HCT116 (cell line): ENCODE data around the gene SYCP2. TPM values are rescaled to one million over a fixed set of nuclear protein-coding genes. Genes with fewer than 3 reads are reported as not detected.

Experiments used
- ATAC-seq: fragments of 200-7000 bp; cut with Tn5 transposase; 2 replicates; pipeline ENCODE4 v1.9.1; 2020; ENCODE audit warnings: mild to moderate bottlenecking, moderate library complexity
- BruUV-seq: library from RNA; stranded (reverse); fragments of 400-500 nt; replicated peaks from 2 replicates; lab custom pipeline; 2021; lab: Mats Ljungman, UMichigan
- CTCF ChIA-PET: fragments of 300-600 bp; sonication (Branson Sonifier 250); formaldehyde crosslinking; loops from one replicate; lab custom pipeline; 2021; ENCODE audit warnings: antibody characterized with exemption; lab: Charles Lee
- POLR2A ChIA-PET: fragments of 300-600, 350-600 bp; sonication (Branson Sonifier 250); formaldehyde crosslinking; loops from one replicate; lab custom pipeline; 2021; ENCODE audit warnings: antibody characterized with exemption; lab: Charles Lee
- RAD21 ChIA-PET, 2 experiments: fragments of 300-600 bp; sonication (Branson Sonifier 250); formaldehyde crosslinking; loops; one replicate each; lab custom pipeline; 2023; ENCODE audit warnings: low total read pairs in 2 of 2; ENCODE audit not compliant: uncharacterized antibody in 2 of 2, unreplicated experiment in 2 of 2, low non-redundant PET in 1 of 2; lab: Charles Lee
- DNase-seq: peaks from one replicate; pipeline ENCODE4 v3.0.0-alpha.2; 2010; ENCODE audit warnings: low read depth, low spot score
- H2AFZ ChIP-seq: fragments of 200-600 bp; shearing (Covaris generic), sonication (generic); 2 replicates; pipeline ENCODE4 v1.6.1; 2017; ENCODE audit warnings: low read depth, mixed run types, mixed read lengths, antibody characterized with exemption, low read length; ENCODE audit not compliant: poor library complexity, severe bottlenecking
- H3K27ac ChIP-seq: 2 replicates; pipeline ENCODE4 v1.5.1; 2012; ENCODE audit warnings: low read depth, low read length
- H3K27me3 ChIP-seq: fragments of 200-600 bp; sonication (generic); 2 replicates; pipeline ENCODE4 v1.6.1; 2016; ENCODE audit warnings: mixed run types, low read length, mixed read lengths; ENCODE audit not compliant: insufficient read depth
- H3K36me3 ChIP-seq, 2 experiments: fragments of 200-500 bp in 1 of 2; fragments of 200-600 bp in 1 of 2; sonication (Bioruptor generic) in 1 of 2; sonication (generic) in 1 of 2; 2 replicates each; pipeline versions ENCODE4 v1.5.1 to v1.6.1; 2014 to 2016; ENCODE audit warnings: low read length in 2 of 2, inconsistent platforms in 1 of 2, mixed read lengths in 1 of 2, mixed run types in 1 of 2; ENCODE audit not compliant: insufficient read depth in 2 of 2, control insufficient read depth in 1 of 2
- H3K4me1 ChIP-seq, 2 experiments: fragments of 200-600 bp in 1 of 2; sonication (generic) in 1 of 2; 2 replicates each; pipeline versions ENCODE4 v1.5.1 to v1.6.1; 2012 to 2017; ENCODE audit warnings: low read length in 2 of 2, inconsistent platforms in 1 of 2, mild to moderate bottlenecking in 1 of 2, mixed read lengths in 1 of 2, mixed run types in 1 of 2, moderate library complexity in 1 of 2; ENCODE audit not compliant: insufficient read depth in 2 of 2, control insufficient read depth in 1 of 2
- H3K4me2 ChIP-seq: fragments of 200-600 bp; sonication (generic); 2 replicates; pipeline ENCODE4 v1.6.1; 2017; ENCODE audit warnings: mixed run types, low read length, mixed read lengths
- H3K4me3 ChIP-seq, 2 experiments: fragments of 200-600 bp in 1 of 2; sonication (generic) in 1 of 2; replicated peaks in 1 of 2; 2 replicates each; pipeline ENCODE4 v1.5.1; 2011 to 2016; ENCODE audit warnings: low read length in 2 of 2, control low read depth in 1 of 2, low read depth in 1 of 2, mild to moderate bottlenecking in 1 of 2, mixed read lengths in 1 of 2, mixed run types in 1 of 2
- H3K79me2 ChIP-seq: fragments of 200-600 bp; sonication (generic); 2 replicates; pipeline ENCODE4 v1.6.1; 2017; ENCODE audit warnings: mild to moderate bottlenecking, mixed run types, low read length, moderate library complexity, mixed read lengths; ENCODE audit not compliant: insufficient read depth
- H3K9ac ChIP-seq: fragments of 200-600 bp; sonication (generic); 2 replicates; pipeline ENCODE4 v1.6.1; 2016; ENCODE audit warnings: low read length, mixed read lengths
- H3K9me2 ChIP-seq: fragments of 200-600 bp; sonication (generic), shearing (Covaris generic); 2 replicates; pipeline ENCODE4 v1.6.1; 2017; ENCODE audit warnings: mixed run types, mild to moderate bottlenecking, moderate library complexity; ENCODE audit not compliant: insufficient read depth
- H3K9me3 ChIP-seq, 2 experiments: fragments of 200-500 bp in 1 of 2; fragments of 200-600 bp in 1 of 2; sonication (Bioruptor generic) in 1 of 2; sonication (generic) in 1 of 2; 2 replicates each; pipeline ENCODE4 v1.6.1; 2014 to 2017; ENCODE audit warnings: low read length in 2 of 2, mixed read lengths in 2 of 2, inconsistent platforms in 1 of 2, low read depth in 1 of 2, mild to moderate bottlenecking in 1 of 2, mixed run types in 1 of 2, moderate library complexity in 1 of 2; ENCODE audit not compliant: control insufficient read depth in 1 of 2, insufficient read depth in 1 of 2
- H4K20me1 ChIP-seq: fragments of 200-600 bp; sonication (generic), shearing (Covaris generic); 2 replicates; pipeline ENCODE4 v1.6.1; 2017; ENCODE audit warnings: mixed run types, mild to moderate bottlenecking, moderate library complexity; ENCODE audit not compliant: insufficient read depth
- CBX3 ChIP-seq: IDR thresholded peaks from 2 replicates; pipeline ENCODE4 v1.6.1; 2012; ENCODE audit warnings: low read depth
- CEBPB ChIP-seq: IDR thresholded peaks from 2 replicates; pipeline ENCODE4 v1.6.1; 2012; ENCODE audit warnings: low read depth
- CTCF ChIP-seq, 3 experiments: fragments of 200-600 bp in 1 of 3; sonication (generic) in 1 of 3; IDR thresholded peaks in 2 of 3; conservative IDR thresholded peaks in 1 of 3; 2 replicates each; pipeline ENCODE4 v1.5.1; 2012 to 2017; ENCODE audit warnings: low read depth in 2 of 3, low read length in 2 of 3, antibody characterized with exemption in 1 of 3, borderline replicate concordance in 1 of 3, control low read depth in 1 of 3, mild to moderate bottlenecking in 1 of 3, mixed read lengths in 1 of 3, mixed run types in 1 of 3, moderate library complexity in 1 of 3; ENCODE audit not compliant: insufficient read depth in 1 of 3
- ELF1 ChIP-seq: IDR thresholded peaks from 2 replicates; pipeline ENCODE4 v1.6.1; 2012; ENCODE audit warnings: low read depth, borderline replicate concordance
- EZH2 ChIP-seq: fragments of 200-600 bp; sonication (generic); IDR thresholded peaks from 2 replicates; pipeline ENCODE4 v1.6.1; 2017; ENCODE audit warnings: antibody characterized with exemption, mixed run types
- EZH2phosphoT487 ChIP-seq: fragments of 200-600 bp; IDR thresholded peaks from 2 replicates; pipeline ENCODE4 v1.6.1; 2018; ENCODE audit warnings: antibody characterized with exemption, borderline replicate concordance
- FOSL1 ChIP-seq: IDR thresholded peaks from 2 replicates; pipeline ENCODE4 v1.6.1; 2012; ENCODE audit warnings: low read depth
- JUND ChIP-seq: IDR thresholded peaks from 2 replicates; pipeline ENCODE4 v1.6.1; 2012
- POLR2A ChIP-seq: IDR thresholded peaks from 2 replicates; pipeline ENCODE4 v1.7.0; 2011; ENCODE audit warnings: borderline replicate concordance; ENCODE audit not compliant: insufficient read depth, insufficient read length; ENCODE audit errors: extremely low read depth
- POLR2AphosphoS5 ChIP-seq: IDR thresholded peaks from 2 replicates; pipeline ENCODE4 v1.6.1; 2011; ENCODE audit warnings: mild to moderate bottlenecking, low read depth, low read length, moderate library complexity
- RAD21 ChIP-seq: IDR thresholded peaks from 2 replicates; pipeline ENCODE4 v1.6.1; 2012; ENCODE audit warnings: low read depth, mild to moderate bottlenecking
- REST ChIP-seq: IDR thresholded peaks from 2 replicates; pipeline ENCODE4 v1.6.1; 2012; ENCODE audit warnings: low read depth
- SIN3A ChIP-seq: IDR thresholded peaks from 2 replicates; pipeline ENCODE4 v1.6.1; 2012; ENCODE audit warnings: low read depth
- SP1 ChIP-seq: IDR thresholded peaks from 2 replicates; pipeline ENCODE4 v1.6.1; 2012; ENCODE audit warnings: low read depth
- SRF ChIP-seq: IDR thresholded peaks from 2 replicates; pipeline ENCODE4 v1.6.1; 2012; ENCODE audit warnings: low read depth
- TCF7L2 ChIP-seq: IDR thresholded peaks from 2 replicates; pipeline ENCODE4 v1.7.0; 2011; ENCODE audit warnings: borderline replicate concordance, inconsistent platforms; ENCODE audit not compliant: insufficient read depth, insufficient read length; ENCODE audit errors: extremely low read depth
- YY1 ChIP-seq: IDR thresholded peaks from 2 replicates; pipeline ENCODE4 v1.6.1; 2011; ENCODE audit warnings: low read length, low read depth, moderate library complexity, mild to moderate bottlenecking; ENCODE audit not compliant: insufficient replicate concordance; ENCODE audit errors: extremely low read depth
- ZFX ChIP-seq: fragments of 450-650 bp; IDR thresholded peaks from 2 replicates; pipeline ENCODE4 v1.6.1; 2017
- ZNF274 ChIP-seq: fragments of 200-500 bp; sonication (Bioruptor generic); IDR thresholded peaks from 2 replicates; pipeline ENCODE4 v1.6.1; 2014; ENCODE audit warnings: mild to moderate bottlenecking, low read depth, low read length, inconsistent platforms
- intact Hi-C: fragments of 100-400 bp; cut with micrococcal nuclease; formaldehyde crosslinking; loops from 2 replicates; pipeline ENCODE4 v1.10.0; 2022
- total RNA-seq: library from RNA; stranded (reverse); gene quantifications from one replicate; pipeline ENCODE4 v1.2.1, GENCODE V29; 2021; ENCODE audit not compliant: unreplicated experiment
- TF ChIP-seq, protein P1 (sequence below): IDR thresholded peaks from 2 replicates; pipeline ENCODE4 v1.6.1; 2012

Gene SYCP2
- total RNA-seq, 1 experiment from 2014 or later: 0.59 TPM

DNA sequence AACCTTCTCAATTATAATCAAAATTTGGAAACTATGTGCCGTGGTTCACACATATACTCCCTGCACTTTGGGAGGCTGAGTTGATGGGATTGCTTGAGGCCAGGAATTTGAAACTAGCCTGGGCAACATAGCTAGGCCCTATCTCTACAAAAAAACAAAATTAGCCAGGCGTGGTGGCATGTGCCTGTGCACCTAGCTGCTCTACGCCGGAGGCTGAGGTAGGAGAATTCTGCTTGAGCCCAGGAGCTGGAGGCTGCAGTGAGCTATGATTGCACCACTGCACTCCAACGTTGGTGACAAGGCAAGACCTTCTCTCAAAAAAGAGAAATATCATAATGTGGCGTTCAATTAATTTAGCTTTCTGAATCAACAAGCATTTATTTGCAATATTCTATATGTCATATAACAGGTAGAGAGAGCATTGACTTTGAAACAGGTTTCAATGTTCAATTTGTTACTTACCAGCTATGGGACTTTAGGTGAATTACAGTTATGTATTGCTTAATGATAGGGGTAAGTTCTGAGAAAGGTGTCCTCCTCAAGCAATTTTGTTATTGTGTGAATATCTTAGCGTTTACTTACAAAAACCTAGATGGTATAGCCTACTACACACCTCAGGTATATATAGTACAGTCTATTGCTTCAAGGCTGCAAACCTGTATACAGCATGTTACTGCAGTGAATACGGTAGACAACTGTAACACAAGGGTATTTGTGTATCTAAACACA lies 2.2 kb upstream of the SYCP2 start:
- no peaks in the 10 kb centered on the region for H3K36me3 ChIP-seq
- TF ChIP-seq EZH2phosphoT487: no peak
- TF ChIP-seq, protein P1, sequence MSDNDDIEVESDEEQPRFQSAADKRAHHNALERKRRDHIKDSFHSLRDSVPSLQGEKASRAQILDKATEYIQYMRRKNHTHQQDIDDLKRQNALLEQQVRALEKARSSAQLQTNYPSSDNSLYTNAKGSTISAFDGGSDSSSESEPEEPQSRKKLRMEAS: no peak
- no peak for TF ChIP-seq CEBPB
- TF ChIP-seq ZNF274: no peak
- TF ChIP-seq CTCF (IDR thresholded peaks at IDR 0.05 in 2 of 3, conservative IDR thresholded peaks at IDR 0.05 in 1 of 3; ENCODE audit: borderline replicate concordance in 1 of 3, insufficient read depth in 1 of 3, low read depth in 2 of 3, low read length in 2 of 3): no peak
- no peak for TF ChIP-seq EZH2
- no peak for TF ChIP-seq FOSL1
- TF ChIP-seq RAD21: no peak
- TF ChIP-seq CBX3: no peak
- TF ChIP-seq ELF1: no peak
- TF ChIP-seq REST: no peak
- no peak for TF ChIP-seq POLR2AphosphoS5
- TF ChIP-seq JUND: no peak
- no peak for TF ChIP-seq SP1
- no peak for TF ChIP-seq TCF7L2
- TF ChIP-seq SIN3A: no peak
- no peak for TF ChIP-seq YY1
- no peak for TF ChIP-seq SRF
- no peak for TF ChIP-seq POLR2A
- TF ChIP-seq ZFX: no peak
- TF ChIP-seq, all 23 proteins: peak for 0
- Histone ChIP-seq H3K4me3 (no peak overlapping the region), H3K79me2 (no peaks in the 10 kb centered on the region), H3K27me3 (no peaks in the 10 kb centered on the region), H4K20me1 (no peaks in the 10 kb centered on the region), H3K9ac (no peak overlapping the region), H3K9me3 (no peaks in the 10 kb centered on the region), H3K27ac (no peak overlapping the region), H3K4me1 (peaks cover 2 to 12% of the 10 kb centered on the region in 2 experiments), H2AFZ (no peak overlapping the region), H3K4me2 (no peak overlapping the region), H3K9me2 (no peaks in the 10 kb centered on the region)
- ChIA-PET POLR2A (no interaction called here), CTCF (interaction anchor here (1.3 to 2.8 kb wide), 2 partner anchors 21 to 56 kb away, joined by 6 to 14 read pairs; no protein-coding TSS in a partner anchor), RAD21 (no interaction called here)
- BruUV-seq: no TSS peak
- no peak for DNase-seq
- intact Hi-C loops: no loop called here
- ATAC-seq: no peak
